HG03469 (cell line): ENCODE results near the gene CATSPERD.
"Not testable (repeated sequence)": the region's sequence is repeated elsewhere in the genome, so short reads cannot be mapped to it uniquely, and the experiment has no call there.

Experiments
- ATAC-seq: cut with Tn5 transposase; IDR thresholded peaks from one replicate; pipeline ENCODE4 v1.9.1; 2021; ENCODE audit warnings: mild to moderate bottlenecking, moderate library complexity, moderate number of reproducible peaks; ENCODE audit not compliant: unreplicated experiment

CATSPERD gene

GRCh38 chr19:5697890-5698634 lies 22.4 kb upstream of the CATSPERD start:
- no peak for ATAC-seq

DNA sequence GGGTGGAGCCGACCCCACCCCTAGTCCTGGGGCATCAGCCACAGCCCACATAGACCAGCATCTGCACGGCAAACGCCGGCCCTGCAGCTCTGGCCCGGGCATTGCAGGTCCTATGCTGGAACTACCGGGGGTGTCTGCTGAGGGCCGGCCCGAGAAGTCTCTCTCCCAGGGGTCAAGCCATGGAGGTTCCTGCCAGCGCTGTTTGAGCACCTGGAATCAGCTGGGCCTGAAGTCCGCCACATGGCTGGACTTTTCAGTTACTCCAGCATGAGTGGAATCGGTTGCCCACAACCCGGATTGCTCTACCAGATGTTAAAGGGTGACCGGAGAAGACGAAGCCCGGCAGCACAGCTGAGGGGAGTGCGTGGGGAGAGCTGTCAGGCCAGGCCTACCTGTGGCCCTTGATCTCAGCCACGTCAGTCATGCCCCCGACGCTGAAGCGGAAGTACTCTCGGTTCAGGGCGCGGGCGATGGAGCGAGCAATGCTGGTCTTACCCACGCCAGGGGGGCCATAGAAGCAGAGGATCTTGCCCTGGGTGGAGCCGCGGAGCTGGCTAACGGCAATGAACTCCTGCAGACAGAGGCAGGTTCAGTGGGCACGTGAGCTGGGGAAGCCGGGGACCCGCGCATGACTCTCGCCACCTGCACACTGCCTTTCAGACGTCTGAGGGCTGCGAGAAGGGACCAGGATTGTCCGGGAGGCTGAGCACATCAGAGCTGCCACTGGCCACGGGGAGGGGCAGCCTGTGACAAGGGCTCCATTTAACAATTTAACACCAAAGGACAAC lies 21.6 kb upstream of the CATSPERD start:
- no peak for ATAC-seq

DNA sequence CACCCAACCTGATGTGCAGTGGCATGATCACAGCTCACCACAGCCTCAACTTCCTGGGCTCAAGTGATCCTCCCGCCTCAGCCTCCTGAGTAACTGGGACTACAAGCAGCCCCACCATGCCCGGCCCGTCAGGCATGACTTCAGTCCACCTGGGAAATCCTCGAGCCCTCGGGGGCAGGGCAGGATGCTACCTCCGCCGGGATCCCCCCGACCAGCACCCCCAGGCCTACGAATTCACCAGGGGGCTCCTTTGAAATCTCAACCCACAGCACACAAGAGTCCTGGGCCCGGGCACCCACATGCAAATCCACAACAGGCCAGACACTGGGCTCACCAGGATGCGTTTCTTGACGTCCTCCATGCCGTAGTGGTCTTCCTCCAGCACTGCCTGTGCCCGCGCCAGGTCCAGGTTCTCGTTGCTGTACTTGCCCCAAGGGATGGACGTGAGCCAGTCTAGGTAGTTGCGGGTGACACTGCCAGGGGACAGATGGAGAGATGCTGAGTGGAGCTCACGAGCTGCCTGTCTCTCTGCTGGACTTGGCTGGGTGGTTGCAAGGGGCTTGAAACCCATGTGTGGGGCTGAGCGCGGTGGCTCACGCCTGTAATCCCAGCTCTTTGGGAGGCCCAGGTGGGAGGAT lies 19.9 kb upstream of the CATSPERD start:
- no peak for ATAC-seq

- ATAC-seq: not testable (repeated sequence)
Measured at GRCh38 chr19:5702053-5702410, 18.4 kb upstream of the CATSPERD start.

GRCh38 chr19:5703819-5704818 lies 16.3 kb upstream of the CATSPERD start:
- no peak for ATAC-seq

DNA sequence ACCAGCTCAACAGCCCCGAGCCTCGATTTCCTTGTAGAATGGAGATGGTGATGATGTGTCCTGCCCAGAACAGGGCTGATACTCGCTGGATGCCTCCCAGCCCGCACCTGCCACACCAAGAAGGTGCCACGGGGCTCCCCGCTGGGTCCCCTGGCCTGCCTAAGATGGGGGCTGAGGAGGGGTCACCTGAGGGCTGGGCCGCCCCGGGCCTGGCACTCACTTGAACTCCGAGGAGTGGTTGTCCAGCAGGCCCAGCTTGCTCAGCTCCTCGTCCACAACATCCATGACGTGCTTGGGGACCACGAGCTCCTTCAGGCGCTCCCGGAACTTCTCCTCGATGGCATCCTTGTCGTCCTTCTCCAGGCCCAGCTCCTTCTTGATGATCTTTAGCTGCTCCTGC lies 14.9 kb upstream of the CATSPERD start:
- ATAC-seq: no peak

GRCh38 chr19:5706876-5707573 lies 13.4 kb upstream of the CATSPERD start:
- ATAC-seq: no peak

DNA sequence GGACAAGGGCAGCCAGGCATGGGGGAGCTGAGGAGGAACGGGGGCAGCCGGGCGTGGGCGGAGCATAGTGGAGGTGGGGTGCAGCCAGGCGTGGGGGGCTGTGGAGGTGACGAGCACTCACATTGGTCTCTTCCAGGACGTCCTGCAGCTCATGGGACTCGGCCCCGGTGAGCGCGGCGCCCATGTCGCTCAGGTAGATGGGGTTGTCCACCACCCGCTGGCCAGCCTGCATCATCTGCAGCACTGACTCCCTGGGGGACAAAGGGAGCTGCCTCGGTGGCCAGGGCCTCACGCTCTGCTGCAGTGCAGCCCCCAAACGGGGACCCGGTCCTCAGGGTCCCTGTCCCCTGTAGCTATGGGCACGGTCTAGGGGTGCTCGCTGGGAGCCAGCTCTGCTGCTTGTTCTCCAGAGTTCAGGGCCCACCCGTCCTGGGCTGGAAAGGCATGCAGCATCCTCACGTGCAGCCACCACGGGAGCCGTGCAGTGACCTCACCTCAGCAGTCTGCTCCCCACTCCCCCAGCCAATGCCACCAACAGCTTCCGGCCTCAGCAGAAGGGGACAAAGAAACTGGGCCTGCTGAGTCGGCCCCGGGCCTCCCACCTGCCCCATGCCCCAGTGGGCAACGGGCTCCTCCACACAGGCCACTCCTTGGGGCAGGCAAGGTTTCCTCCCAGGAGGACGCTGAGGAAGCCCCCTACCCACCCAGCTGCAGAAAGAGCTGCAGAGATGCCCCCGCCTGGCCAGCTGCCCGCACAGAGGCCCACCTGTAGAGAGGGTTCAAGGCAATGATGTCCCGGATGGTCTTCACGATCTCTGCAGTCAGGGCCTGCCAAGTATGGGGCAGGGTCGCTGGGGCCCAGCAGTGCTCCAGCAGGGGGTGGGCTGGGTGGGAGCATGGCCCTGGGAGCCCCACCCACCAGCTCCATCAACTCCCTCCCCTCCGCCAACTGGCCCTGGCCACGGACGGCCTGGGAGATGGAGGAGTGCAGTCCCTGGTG lies 12.6 kb upstream of the CATSPERD start:
- ATAC-seq: no peak

- ATAC-seq: no peak
Measured at GRCh38 chr19:5711025-5711424, 9.4 kb upstream of the CATSPERD start.

DNA sequence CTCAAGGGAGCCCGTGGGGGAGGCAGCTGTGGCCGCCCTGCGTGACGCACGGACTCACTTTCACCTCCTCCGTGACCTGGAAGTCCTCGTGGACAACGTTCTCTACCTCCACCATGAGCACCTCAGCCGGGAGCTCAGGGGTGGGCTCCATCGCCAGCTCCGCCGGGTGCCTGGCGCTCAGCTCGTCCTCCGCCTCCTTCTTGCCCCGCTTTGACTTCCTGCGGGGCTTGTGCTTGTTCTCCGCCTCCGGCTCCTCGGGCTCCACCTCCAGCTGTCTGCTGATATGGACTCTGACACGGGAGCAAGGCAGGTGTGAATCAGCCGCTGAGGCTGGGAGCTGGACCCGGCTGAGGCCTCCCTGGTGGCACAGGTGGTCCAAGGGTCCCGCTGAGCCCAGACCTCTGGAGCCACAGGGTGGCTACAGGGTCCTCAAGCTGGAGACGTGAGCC lies 8.7 kb upstream of the CATSPERD start:
- no peak for ATAC-seq

DNA sequence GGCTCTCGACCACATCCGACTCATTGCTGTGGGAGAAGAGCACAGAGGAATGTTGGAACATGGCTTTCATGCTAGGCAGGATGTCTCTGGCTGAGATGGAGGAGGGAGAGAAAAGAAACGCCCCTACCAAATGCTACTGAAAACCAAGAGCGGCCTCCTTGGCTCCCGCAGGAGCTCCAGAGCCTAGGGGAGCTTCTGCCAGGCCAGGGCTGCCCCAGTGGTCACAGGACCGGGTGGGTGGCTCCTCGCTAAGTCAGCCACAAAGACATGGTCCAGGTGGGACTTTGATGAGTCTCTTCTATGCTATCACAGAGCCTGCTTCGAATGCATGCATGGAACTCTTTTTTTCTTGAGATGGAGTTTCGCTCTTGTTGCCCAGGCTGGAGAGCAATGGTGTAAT lies 7.2 kb upstream of the CATSPERD start:
- ATAC-seq: no peak

GRCh38 chr19:5714816-5715215 lies 5.6 kb upstream of the CATSPERD start:
- ATAC-seq: no peak

DNA sequence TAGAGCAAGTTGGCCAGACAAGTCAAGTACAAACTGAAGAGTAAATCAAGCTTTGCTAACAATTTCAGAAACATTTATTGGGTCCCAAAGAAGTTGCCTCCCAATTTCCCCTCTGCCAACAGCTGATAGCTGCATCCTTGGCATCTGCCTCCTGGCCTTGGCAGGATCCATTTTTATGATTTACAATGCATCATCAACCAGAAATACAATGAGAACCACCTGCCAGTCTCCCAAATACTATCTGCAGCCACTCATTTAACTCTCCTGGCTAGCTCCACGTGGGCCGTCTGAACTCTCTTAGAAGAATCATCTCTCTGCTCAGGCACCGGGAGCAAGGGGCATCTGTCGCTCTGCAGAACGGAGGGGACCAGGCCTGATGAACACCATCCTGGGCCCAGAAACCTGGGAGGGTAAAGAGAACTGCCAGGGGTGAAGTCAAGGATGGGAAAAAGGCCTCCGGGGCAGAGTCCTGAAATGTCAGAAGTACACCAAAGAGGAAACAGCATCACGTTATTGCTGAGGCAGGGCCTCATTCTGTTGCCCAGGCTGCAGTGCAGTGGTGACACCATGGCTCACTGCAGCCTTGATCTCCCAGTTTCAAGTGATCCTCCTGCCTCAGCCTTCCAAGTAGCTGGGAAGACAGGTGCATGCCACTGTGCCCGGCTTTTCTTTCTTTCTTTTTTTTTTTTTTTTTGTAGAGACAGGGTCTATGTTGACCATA lies 3.1 kb upstream of the CATSPERD start:
- no peak for ATAC-seq

DNA sequence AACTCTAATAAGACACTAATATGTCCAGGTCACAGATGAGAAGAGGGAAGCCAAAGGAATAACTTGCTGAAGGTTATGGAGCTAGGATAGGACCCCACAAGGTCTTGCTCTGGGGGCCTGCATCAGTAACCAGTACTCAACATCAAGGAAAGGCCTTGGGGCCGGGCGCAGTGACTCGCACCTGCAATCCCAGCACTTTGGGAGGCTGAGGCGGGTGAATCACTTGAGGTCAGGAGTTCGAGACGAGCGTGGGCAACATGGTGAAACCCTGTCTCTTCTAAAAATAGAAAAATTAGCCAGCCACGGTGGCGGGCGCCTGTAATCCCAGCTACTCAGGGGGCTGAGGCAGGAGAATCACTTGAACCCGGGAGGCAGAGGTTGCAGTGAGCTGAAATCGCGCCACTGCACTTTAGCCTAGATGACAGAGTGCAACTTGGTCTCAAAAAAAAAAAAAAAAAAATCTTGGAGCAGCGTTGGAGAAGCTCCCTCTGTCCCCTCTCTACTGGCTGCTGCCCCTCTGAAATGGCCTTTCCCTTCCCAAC lies 2.3 kb upstream of the CATSPERD start:
- ATAC-seq: no peak

- ATAC-seq: no peak
Measured at GRCh38 chr19:5718579-5719273, 1.7 kb upstream of the CATSPERD start.

GRCh38 chr19:5719274-5719960 lies 1.0 kb upstream of the CATSPERD start:
- ATAC-seq: no peak
